HG03521 (cell line): ENCODE results near the gene FRMD3.

Experiments used
- ATAC-seq: cut with Tn5 transposase; IDR thresholded peaks from one replicate; pipeline ENCODE4 v1.9.1; 2021; ENCODE audit warnings: mild to moderate bottlenecking, moderate library complexity; ENCODE audit not compliant: unreplicated experiment

Gene FRMD3

GRCh38 chr9:83343366-83343999 is 194.7 kb downstream of the FRMD3 start:
- no peak for ATAC-seq

DNA sequence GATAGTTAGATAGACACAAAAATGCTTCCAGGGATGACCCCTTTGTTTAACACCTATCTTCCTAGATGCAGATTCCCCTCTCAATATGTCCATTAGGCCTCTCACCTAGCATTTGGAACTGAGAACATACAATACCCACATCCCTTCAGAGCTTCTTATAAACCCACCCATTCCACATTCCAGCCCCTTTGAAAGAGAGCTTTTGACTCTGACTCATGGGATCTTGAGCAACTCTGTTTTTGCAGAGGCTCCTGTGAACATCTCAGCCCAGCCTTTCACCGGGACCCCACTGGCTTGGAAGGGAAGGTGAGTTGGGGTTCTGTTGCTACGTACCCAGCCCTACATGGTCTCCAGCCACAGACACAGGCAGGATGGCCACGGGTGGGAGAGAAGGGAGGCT is 195.5 kb downstream of the FRMD3 start:
- ATAC-seq: no peak

DNA sequence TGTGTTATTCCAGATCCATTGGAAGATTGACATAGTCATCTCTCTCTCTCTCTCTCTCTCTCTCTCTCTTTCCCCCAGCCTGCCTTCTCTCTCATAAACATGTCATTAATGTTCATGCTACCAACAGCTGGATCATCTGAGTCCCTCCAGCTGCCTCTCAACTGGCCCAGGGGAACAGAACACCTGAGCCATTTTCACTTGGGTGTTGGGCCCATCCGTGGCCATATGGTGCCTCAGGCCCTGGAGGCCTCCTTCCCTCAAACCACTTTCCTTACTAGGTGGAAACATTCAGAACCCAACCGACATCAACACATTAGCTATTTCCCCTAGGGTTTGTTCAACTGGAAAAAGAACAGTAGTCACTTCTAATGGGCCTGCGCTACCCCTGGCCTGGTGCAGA is 196.2 kb downstream of the FRMD3 start:
- no peak for ATAC-seq

GRCh38 chr9:83340451-83340850 is 197.8 kb downstream of the FRMD3 start:
- no peak for ATAC-seq

GRCh38 chr9:83339435-83339834 is 198.8 kb downstream of the FRMD3 start:
- no peak for ATAC-seq

- ATAC-seq: no peak
Measured at GRCh38 chr9:83336706-83337105, 201.5 kb downstream of the FRMD3 start.

GRCh38 chr9:83334320-83334719 is 203.9 kb downstream of the FRMD3 start:
- peak; percentile 52 for ATAC-seq

DNA sequence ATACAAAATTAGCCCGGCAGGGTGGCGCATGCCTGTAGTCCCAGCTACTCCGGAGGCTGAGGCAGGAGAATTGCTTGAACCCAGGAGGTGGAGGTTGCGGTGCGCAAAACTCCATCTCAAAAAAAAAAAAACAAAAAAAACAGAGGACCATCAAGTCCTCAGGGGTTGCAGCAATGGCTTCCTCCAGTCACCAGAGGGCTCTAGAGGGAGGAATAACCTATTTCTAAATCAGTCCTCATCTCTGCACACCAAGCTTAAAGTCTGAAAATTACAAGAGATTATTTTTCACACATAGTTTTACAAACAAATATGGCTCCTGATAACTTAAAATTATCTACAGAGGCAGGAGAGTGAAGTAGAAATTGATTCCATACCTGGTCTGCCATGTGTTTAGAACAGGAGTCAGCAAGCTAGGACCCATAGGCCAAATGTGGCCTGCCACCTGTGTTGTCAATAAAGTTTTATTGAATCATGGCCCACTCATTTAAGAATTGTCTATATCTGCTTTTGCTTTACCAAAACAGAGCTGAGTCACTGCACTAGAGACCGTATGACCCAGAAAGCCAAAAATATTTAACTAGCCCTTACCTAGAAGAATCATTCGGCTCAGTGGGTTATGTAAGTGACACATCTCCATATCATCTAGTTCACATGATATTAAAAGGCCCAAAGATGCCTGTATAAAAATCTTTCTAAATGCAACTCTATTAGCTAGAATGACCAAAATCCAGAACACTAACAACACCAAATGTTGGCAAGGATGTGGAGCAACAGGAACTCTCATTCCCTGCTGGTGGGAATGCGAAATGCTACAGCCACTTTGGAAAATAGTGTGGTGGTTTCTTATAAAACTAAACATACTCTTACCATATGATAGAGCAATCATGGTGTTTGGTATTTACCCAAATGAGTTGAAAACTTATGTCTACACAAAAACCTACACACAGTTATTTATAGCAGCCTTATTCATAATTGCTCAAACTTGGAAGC is 207.7 kb downstream of the FRMD3 start:
- ATAC-seq: no peak

DNA sequence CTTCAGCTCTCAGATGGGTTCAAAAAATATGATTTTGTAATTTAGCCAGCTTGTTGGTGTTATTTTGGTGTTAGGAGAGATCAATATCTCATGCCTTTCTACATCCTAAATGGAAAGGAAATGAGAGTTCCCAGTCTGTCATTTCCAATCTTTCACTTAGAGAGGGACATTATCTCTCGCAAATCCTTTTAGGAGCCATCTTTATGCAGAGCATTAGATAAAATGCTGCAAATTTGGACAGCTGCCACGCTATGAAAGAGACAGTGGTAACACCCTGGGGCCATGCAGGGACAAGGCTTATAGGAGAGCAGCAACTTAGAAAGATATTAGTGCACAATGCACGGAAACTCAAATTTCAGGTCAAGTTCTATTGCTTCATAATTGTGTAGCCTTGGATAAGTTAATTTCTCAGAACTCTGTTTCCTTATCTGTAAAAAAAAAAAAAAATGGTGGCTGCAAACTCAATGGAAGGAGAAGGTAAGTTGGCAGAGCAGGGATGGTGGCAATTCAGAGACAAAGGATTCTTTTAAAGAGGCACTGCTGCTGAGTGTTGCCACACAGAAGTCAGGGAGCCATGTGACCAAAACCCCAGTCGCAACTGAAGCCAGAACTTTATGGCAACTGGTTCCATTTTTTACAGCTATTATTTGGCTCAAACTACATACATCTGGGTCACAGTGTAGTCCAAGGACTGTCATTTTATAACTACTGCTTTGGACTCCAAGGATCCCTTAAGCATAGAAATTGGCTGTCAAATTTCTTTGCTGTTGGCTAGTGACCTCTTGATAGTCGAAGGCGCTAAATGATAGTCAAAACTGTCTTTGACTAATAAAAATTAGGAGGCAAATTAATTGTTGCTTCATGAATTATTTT is 210.2 kb downstream of the FRMD3 start:
- ATAC-seq: no peak

DNA sequence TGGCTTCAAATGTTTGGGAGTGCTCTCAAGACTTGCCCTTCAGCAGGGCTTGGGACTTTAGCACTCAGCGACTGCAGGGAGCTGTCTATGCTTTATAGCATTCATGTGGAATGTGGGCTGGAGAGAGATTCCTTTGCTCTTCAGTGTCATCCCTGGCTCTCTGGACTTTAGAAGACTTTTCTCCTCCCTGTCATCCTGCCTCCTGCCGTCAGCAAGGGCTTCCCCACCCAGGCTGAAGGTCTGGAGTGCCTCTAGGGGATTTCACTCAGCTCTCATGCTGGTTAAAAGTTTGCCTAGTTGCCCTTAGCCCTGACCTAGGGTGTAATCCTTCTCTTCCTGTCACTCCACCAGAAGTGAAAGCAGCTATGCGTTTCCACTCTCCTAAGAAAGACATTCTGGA is 210.9 kb downstream of the FRMD3 start:
- ATAC-seq: no peak

DNA sequence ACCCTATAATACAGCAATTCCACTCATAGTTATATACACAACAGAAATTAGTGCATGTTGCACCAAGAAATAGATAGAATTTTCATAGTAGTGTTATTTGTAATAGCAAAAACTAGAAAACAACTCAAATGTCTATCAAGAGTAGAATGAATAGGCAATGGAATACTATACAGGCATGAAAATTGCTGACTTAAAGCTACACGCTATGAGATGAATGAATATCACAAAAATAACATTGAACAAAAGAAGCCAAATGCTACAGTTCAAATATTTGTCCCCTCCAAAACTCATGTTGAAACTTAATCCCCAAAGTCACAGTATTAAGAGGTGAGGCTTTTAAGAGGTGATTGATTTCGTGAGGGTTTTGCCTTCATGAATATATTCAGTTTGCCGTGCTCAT is 215.1 kb downstream of the FRMD3 start:
- ATAC-seq: no peak

- ATAC-seq: no peak
Measured at GRCh38 chr9:83322438-83322837, 215.8 kb downstream of the FRMD3 start.

DNA sequence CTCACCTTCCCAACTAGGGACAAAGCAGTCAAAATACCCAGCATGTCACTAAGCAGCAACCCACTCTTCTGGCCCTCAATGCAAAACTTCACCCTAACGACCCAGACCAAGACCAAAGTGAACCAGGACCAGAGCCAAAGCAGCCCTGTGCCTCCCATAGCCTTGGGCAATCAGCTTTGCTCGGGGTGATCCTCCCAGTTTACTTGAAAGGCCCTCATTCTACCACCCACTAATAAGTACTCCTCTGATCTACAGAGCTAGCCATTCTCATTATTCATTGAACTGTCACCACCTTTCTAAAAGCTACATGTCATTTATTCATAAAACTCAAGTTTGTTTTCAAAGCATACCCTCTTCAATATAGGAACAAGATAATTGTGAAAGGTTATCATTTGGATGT is 221.0 kb downstream of the FRMD3 start:
- ATAC-seq: no peak

DNA sequence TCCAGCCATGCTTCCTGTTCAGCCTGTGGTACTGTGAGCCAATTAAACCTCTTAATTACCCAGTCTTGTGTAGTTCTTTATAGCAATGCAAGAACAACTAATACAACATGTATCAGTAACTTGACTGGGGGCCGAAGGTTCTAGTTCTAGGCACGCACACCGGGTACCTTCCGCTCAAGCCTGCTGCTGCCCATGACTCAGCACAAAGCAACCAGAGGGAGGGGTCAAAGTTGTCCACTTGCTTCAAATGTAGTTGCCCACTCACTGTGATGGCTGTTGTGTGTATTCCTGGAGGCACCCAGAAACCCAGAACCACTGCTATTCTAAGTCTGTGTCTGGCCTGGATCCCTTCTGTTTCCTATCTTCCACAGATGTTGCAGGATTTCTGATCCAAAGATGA is 222.6 kb downstream of the FRMD3 start:
- no peak for ATAC-seq

DNA sequence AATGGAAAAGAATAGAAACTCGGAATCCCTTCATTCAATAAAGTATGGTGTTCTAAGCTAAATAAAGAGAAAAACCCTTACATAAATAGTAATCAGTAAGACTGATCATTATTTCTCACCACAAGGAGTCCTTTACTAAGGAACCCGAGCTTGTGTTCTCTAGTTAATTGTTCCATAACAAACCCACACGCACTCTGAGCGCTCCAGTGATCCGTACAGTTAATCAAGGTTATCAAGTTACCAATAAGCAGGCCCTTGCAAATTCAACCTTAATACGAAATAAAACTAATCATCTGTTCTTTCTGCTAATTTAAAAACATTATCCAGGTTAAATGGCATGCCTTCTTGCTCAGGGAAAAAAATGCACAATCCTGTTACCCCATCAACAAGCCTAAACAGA is 224.4 kb downstream of the FRMD3 start:
- ATAC-seq: no peak

DNA sequence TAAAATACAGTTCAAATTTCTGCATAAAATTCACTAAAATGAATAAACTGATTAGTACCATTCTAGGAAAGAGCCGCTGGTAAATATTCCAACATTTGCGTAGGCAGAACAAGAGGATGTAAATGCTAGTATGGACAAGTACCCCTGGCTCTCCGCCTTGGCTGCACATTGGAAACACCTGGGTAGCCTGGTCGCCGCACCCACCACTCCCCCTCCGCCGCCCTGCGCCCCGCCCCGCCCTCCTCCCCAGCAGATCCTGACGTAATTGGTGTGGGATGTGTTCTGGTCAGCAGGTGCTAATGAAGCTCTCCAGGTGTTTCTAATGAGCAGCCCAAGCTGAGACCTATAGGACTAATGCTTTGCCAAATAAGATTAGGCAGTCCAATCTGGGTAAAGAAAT is 225.7 kb downstream of the FRMD3 start:
- no peak for ATAC-seq

DNA sequence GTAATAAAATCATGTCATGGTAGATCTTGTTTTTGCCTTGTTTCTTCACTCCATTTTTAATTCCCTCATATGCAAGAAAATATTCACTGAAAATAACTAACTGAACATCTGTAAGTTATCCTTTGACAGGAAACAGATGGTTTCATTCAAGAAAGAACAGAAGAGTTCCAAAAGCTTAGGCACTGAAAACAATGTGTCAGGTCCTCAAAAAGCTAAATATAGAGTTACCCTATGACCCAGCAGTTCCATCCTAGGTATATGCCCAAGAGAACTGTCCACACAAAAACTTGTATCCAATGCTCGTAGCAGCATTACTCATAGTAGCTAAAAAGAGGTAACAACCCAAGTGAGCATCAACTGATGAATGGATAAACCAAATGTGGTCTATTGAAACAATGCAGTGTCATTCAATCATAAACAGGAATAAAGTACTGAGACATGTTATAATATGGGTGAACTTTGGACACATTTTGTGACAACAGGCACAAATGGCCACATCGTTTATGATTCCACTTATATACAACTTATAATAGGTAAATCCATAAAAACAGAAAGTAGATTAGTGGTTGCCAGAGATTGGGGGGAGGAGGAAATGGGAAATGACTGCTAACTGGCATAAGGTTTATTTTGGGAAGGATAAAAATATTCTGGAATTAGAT is 231.0 kb downstream of the FRMD3 start:
- ATAC-seq: no peak

GRCh38 chr9:83304686-83305085 is 233.5 kb downstream of the FRMD3 start:
- no peak for ATAC-seq

DNA sequence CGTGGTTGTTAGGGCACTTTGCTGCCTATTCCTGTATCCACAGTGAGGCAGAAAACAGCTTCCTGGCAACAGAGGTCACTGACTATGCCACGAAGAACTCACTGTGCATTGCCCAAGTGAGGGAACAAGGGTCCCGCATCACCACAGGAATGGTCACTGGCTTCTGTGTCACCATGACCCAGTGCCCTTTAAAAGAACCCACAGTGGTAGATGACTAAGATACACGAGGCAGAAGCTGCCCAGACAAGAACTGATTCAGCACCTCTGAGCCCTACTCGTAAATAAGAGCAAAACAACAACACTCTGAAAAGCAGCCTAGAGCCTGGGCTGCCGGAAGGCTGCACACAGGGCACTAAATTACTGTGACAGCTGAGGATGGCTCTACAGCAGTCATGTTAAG is 238.6 kb downstream of the FRMD3 start:
- ATAC-seq: no peak

DNA sequence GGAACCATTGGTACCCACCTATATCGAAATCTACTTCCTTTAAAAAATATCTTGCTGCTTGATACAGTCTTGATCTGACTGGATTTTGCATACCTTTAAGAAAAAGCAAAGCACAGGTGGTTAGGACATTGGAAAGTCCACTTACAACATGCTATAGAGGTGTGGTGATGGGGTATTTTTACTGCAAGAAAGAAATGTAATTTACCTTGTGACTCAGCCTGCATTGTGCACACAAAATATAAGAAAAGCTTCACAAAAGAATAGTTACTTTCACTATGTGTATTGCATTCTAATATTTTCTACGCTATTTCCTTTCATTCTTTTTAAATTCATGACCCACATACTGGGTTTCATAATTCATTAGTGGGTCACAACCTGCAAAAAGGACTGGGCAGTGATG is 239.1 kb downstream of the FRMD3 start:
- no peak for ATAC-seq

- ATAC-seq: no peak
Measured at GRCh38 chr9:83296123-83296522, 242.1 kb downstream of the FRMD3 start.
